MG63 (cell line): ENCODE measurements around the gene ITPRID1. TPM values are rescaled to one million over a fixed set of nuclear protein-coding genes. Genes with fewer than 3 reads are reported as not detected.
"Not testable (repeated sequence)": the region's sequence is repeated elsewhere in the genome, so short reads cannot be mapped to it uniquely, and the experiment has no call there.

ENCODE experiments used
- DNase-seq: peaks from one replicate; pipeline ENCODE4 v3.0.0-alpha.2; 2020
- H3K27me3 ChIP-seq: fragments of 250-450 bp; sonication (Bioruptor Pico); 2 replicates; pipeline ENCODE4 v1.5.1; 2020; ENCODE audit warnings: mild to moderate bottlenecking, moderate library complexity
- H3K36me3 ChIP-seq: fragments of 250-450 bp; sonication (Bioruptor Pico); 2 replicates; pipeline ENCODE4 v1.5.1; 2020; ENCODE audit warnings: mild to moderate bottlenecking, moderate library complexity
- H3K4me3 ChIP-seq: fragments of 250-450 bp; sonication (Bioruptor Pico); 2 replicates; pipeline ENCODE4 v1.5.1; 2020; ENCODE audit warnings: mild to moderate bottlenecking, moderate library complexity
- H3K9me3 ChIP-seq: fragments of 250-450 bp; sonication (Bioruptor Pico); 2 replicates; pipeline ENCODE4 v1.5.1; 2020; ENCODE audit warnings: mild to moderate bottlenecking, moderate library complexity
- total RNA-seq: library from RNA; depleted of rRNA; stranded (reverse); fragments of >200 nt; shearing (Covaris generic); gene quantifications from 2 replicates; pipeline ENCODE4 v1.2.3, GENCODE V29; 2014; ENCODE audit warnings: low replicate concordance

The ITPRID1 gene
- total RNA-seq, 1 experiment from 2014 or later: not detected

DNA sequence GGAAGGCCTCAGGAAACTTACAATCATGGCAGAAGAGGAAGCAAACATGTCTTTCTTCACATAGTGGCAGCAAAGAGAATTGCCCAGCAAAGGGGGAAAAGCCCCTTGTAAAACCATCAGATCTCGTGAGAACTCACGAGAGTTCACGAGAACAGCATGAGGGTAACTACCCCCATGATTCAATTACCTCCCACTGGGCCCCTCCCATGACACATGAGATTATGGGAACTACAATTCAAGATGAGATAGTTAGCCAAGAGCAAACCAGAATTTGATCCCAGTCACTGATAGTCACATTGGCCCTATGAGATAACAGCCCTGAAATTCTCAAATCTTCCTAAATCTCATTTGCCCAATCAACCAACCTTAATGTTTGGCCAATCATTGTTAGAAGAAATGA lies 18.2 kb upstream of the ITPRID1 start:
- Histone ChIP-seq H3K4me3 (no peak overlapping the region), H3K36me3 (no peaks in the 10 kb centered on the region), H3K27me3 (no peaks in the 10 kb centered on the region), H3K9me3 (no peaks in the 10 kb centered on the region)
- DNase-seq: no peak

GRCh38 chr7:31497516-31497915 lies 16.4 kb upstream of the ITPRID1 start:
- DNase-seq: no peak

GRCh38 chr7:31500656-31501055 lies 13.2 kb upstream of the ITPRID1 start:
- no peaks in the 10 kb centered on the region for H3K27me3 ChIP-seq
- no peaks in the 10 kb centered on the region for H3K9me3 ChIP-seq
- DNase-seq: no peak
- H3K4me3 ChIP-seq: no peak overlapping the region
- H3K36me3 ChIP-seq: no peaks in the 10 kb centered on the region

More at GRCh38 chr7:31497516-31497915, 16.4 kb upstream of the ITPRID1 start:
- no peak overlapping the region for H3K4me3 ChIP-seq
- no peaks in the 10 kb centered on the region for H3K9me3 ChIP-seq
- no peaks in the 10 kb centered on the region for H3K27me3 ChIP-seq
- H3K36me3 ChIP-seq: no peaks in the 10 kb centered on the region

DNA sequence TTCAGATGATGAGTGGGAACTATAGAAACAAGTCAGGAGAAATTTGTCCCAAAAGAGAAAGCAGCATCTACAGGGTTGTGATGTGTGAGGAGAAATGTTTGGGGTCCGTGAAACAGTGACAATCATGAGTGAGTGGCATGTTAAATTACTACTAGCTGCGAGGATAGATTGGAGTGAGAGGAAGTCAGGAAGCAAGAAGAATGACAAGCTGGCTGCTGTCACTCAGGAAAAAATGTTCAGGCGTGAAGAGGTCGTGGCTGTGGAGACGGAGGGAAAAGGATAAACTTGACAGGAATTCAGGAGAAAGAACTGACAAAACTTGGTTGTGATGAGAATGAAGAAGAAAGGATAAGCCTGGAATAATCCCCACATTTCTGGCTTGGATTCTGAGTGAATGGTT lies 5.1 kb upstream of the ITPRID1 start:
- Histone ChIP-seq H3K27me3 (no peaks in the 10 kb centered on the region), H3K9me3 (no peaks in the 10 kb centered on the region), H3K4me3 (no peak overlapping the region), H3K36me3 (no peaks in the 10 kb centered on the region)
- no peak for DNase-seq

GRCh38 chr7:31512166-31512565 lies 1.7 kb upstream of the ITPRID1 start:
- no peaks in the 10 kb centered on the region for H3K9me3 ChIP-seq
- no peaks in the 10 kb centered on the region for H3K36me3 ChIP-seq
- H3K4me3 ChIP-seq: no peak overlapping the region
- no peaks in the 10 kb centered on the region; the same call in 1 of the 2 replicates for H3K27me3 ChIP-seq
- no peak for DNase-seq

- H3K9me3 ChIP-seq: no peaks in the 10 kb centered on the region
- no peak for DNase-seq
- H3K27me3 ChIP-seq: no peaks in the 10 kb centered on the region; the same call in 1 of the 2 replicates
- no peaks in the 10 kb centered on the region for H3K36me3 ChIP-seq
- no peak overlapping the region for H3K4me3 ChIP-seq
Measured at GRCh38 chr7:31516680-31517502, 3.0 kb downstream of the ITPRID1 start.

DNA sequence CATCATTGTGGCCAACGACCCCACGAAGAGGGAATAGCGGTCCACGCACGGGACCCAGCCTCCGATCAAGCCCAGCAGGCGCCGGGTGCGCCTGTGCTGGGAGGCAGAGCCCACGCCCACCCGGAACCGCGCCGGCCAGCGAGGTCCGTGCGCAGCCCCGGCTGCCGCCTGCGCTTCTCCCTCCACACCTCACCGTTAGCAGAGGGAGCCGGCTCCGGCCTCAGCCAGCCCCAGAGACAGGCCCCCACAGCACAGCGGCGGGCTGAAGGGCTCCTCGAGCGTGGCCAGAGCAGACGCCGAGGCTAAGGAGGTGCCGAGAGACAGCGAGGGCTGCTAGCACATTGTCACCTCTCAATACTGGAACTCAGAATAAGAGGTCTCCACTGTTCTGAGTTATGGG lies 3.6 kb downstream of the ITPRID1 start:
- H3K9me3 ChIP-seq: no peaks in the 10 kb centered on the region
- DNase-seq: no peak
- no peak overlapping the region for H3K4me3 ChIP-seq
- H3K36me3 ChIP-seq: no peaks in the 10 kb centered on the region
- H3K27me3 ChIP-seq: no peaks in the 10 kb centered on the region; the same call in 1 of the 2 replicates

- H3K4me3 ChIP-seq: no peak overlapping the region
- no peak for DNase-seq
- H3K27me3 ChIP-seq: no peaks in the 10 kb centered on the region; the same call in 1 of the 2 replicates
- no peaks in the 10 kb centered on the region for H3K9me3 ChIP-seq
- no peaks in the 10 kb centered on the region for H3K36me3 ChIP-seq
Measured at GRCh38 chr7:31518766-31519165, 4.9 kb downstream of the ITPRID1 start.

GRCh38 chr7:31521336-31522010 lies 7.6 kb downstream of the ITPRID1 start:
- DNase-seq: no peak
- Histone ChIP-seq H3K4me3 (no peak overlapping the region), H3K27me3 (no peaks in the 10 kb centered on the region), H3K9me3 (no peaks in the 10 kb centered on the region), H3K36me3 (no peaks in the 10 kb centered on the region)

- Histone ChIP-seq H3K4me3 (no peak overlapping the region), H3K36me3 (no peaks in the 10 kb centered on the region), H3K9me3 (no peaks in the 10 kb centered on the region), H3K27me3 (no peaks in the 10 kb centered on the region)
- DNase-seq: no peak
Measured at GRCh38 chr7:31526864-31527263, 13.0 kb downstream of the ITPRID1 start.

- Histone ChIP-seq H3K36me3 (no peaks in the 10 kb centered on the region), H3K4me3 (no peak overlapping the region), H3K9me3 (no peaks in the 10 kb centered on the region), H3K27me3 (no peaks in the 10 kb centered on the region; the same call in none of the 2 replicates)
- no peak for DNase-seq
Measured at GRCh38 chr7:31529103-31529502, 15.2 kb downstream of the ITPRID1 start.

DNA sequence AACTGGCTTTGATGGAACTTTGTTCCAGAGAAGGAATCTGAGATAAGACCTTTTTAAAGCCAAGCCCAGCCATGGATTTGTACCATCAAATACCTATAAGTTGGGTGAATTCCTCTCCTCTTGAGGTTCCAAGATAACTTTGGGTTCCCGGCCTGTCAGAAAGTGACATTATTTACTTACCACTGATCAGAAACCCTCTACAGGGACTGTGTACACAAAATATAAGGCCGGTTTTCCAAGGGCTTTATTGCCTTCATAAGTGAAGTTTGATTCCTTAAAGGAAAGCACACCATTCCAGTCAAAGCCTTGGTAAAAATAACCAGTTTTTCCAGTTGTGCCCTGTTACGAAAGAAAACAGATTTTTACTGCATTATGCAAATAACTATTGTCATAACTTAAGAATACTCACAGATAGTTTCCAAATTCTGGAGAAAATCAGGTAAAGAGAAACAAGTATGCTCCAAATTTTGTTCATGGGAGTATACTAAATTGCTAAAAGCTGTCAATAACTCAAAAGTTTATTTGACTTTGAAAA lies 26.8 kb downstream of the ITPRID1 start:
- H3K9me3 ChIP-seq, H3K27me3 ChIP-seq, H3K36me3 ChIP-seq, DNase-seq, H3K4me3 ChIP-seq: not testable (repeated sequence)

DNA sequence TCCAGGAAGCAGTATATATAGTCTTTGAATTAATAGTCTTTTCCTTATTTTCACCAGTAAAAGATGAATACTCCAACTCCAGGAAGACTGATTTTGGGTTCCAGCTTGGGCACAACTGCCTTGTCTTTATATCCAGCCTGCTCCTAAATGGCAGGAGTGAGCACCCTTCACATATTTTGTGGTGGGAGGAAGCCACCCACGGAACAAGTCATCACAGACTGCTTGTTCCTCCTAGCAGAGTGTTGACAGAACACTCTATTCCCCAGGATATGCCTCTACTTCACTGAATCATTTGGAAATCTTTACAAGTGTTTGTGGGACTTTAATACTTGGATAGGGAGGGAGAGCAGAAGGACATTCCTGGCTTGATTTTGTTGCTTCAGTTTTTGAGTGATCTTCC lies 31.7 kb downstream of the ITPRID1 start:
- Histone ChIP-seq H3K9me3 (no peaks in the 10 kb centered on the region), H3K27me3 (no peaks in the 10 kb centered on the region; the same call in none of the 2 replicates), H3K36me3 (no peaks in the 10 kb centered on the region), H3K4me3 (no peak overlapping the region)
- DNase-seq: no peak

DNA sequence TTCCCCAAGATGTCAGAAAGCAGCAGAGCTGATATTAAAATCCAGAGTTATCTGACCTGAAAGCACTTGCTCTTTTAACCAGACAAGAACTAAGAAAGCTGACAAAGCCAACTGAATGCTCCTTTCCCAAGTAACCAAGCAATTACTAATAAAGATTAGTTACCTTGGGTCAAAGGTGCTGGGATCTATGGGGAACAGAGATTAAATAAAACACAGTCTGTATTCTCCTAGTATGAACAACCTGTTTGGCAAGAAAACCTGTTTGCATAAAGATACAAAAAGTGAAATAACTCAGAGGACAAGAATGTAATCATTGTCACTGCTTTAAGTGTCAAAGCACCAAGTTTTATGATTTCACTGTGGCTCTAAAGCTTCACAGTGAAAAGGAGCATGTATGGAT lies 35.7 kb downstream of the ITPRID1 start:
- H3K4me3 ChIP-seq: no peak overlapping the region
- no peaks in the 10 kb centered on the region for H3K9me3 ChIP-seq
- no peaks in the 10 kb centered on the region for H3K36me3 ChIP-seq
- no peak for DNase-seq
- no peaks in the 10 kb centered on the region; the same call in 1 of the 2 replicates for H3K27me3 ChIP-seq

GRCh38 chr7:31550432-31550831 lies 36.5 kb downstream of the ITPRID1 start:
- Histone ChIP-seq H3K9me3 (no peaks in the 10 kb centered on the region), H3K36me3 (no peaks in the 10 kb centered on the region), H3K4me3 (no peak overlapping the region), H3K27me3 (no peaks in the 10 kb centered on the region; the same call in 1 of the 2 replicates)
- no peak for DNase-seq

- no peak for DNase-seq
- Histone ChIP-seq H3K27me3 (no peaks in the 10 kb centered on the region; the same call in 1 of the 2 replicates), H3K9me3 (no peaks in the 10 kb centered on the region), H3K36me3 (no peaks in the 10 kb centered on the region), H3K4me3 (no peak overlapping the region)
Measured at GRCh38 chr7:31553661-31554081, 39.8 kb downstream of the ITPRID1 start.

- no peaks in the 10 kb centered on the region for H3K36me3 ChIP-seq
- H3K9me3 ChIP-seq: no peaks in the 10 kb centered on the region
- no peak for DNase-seq
- no peaks in the 10 kb centered on the region for H3K27me3 ChIP-seq
- H3K4me3 ChIP-seq: no peak overlapping the region
Measured at GRCh38 chr7:31562002-31562401, 48.1 kb downstream of the ITPRID1 start.
